H1 (cell line): ENCODE measurements around the gene LPP. TPM values are rescaled to one million over a fixed set of nuclear protein-coding genes. Genes with fewer than 3 reads are reported as not detected.

Experiments used
- CTCF ChIA-PET: fragments of 300-600 bp; sonication (Branson Sonifier 250); formaldehyde crosslinking; loops from one replicate; lab custom pipeline; 2021; ENCODE audit not compliant: partially characterized antibody; lab: Charles Lee
- POLR2A ChIA-PET: fragments of 300-600 bp; sonication (Branson Sonifier 250); formaldehyde crosslinking; loops from one replicate; lab custom pipeline; 2021; ENCODE audit warnings: inconsistent platforms; ENCODE audit not compliant: partially characterized antibody; lab: Charles Lee
- DNase-seq, 2 experiments: peaks; one replicate each; pipeline versions ENCODE4 v3.0.0 to v3.0.0-alpha.2; 2010 to 2022; ENCODE audit warnings: low spot score in 2 of 2, low read depth in 1 of 2, mixed read lengths in 1 of 2
- FAIRE-seq: peaks from 2 replicates; lab custom pipeline; 2011; peaks lifted over from hg19 to GRCh38; lab: Jason Lieb, UNC
- H2AFZ ChIP-seq: 2 replicates; pipeline ENCODE4 v1.8.1; 2012; ENCODE audit warnings: low read length, inconsistent platforms
- H2AK5ac ChIP-seq: 2 replicates; pipeline ENCODE4 v1.6.1; 2013; ENCODE audit warnings: low read depth, low read length
- H2BK120ac ChIP-seq: replicated peaks from 2 replicates; pipeline ENCODE3; 2013; ENCODE audit warnings: low read depth, low read length, inconsistent platforms
- H2BK12ac ChIP-seq: 2 replicates; pipeline ENCODE4 v1.6.1; 2013; ENCODE audit warnings: low read depth, low read length
- H2BK15ac ChIP-seq: 2 replicates; pipeline ENCODE4 v1.6.1; 2013; ENCODE audit warnings: low read length
- H2BK20ac ChIP-seq: 2 replicates; pipeline ENCODE4 v1.6.1; 2013; ENCODE audit warnings: low read length
- H2BK5ac ChIP-seq: 2 replicates; pipeline ENCODE4 v1.6.1; 2013; ENCODE audit warnings: low read depth, low read length
- H3K14ac ChIP-seq: 2 replicates; pipeline ENCODE4 v1.6.1; 2013; ENCODE audit warnings: inconsistent platforms; ENCODE audit not compliant: insufficient read length
- H3K18ac ChIP-seq: 2 replicates; pipeline ENCODE4 v1.6.1; 2013; ENCODE audit warnings: low read length; ENCODE audit errors: extremely low read depth
- H3K23ac ChIP-seq: 2 replicates; pipeline ENCODE4 v1.6.1; 2013; ENCODE audit warnings: inconsistent platforms; ENCODE audit not compliant: insufficient read length
- H3K23me2 ChIP-seq: 2 replicates; pipeline ENCODE4 v1.6.1; 2013; ENCODE audit warnings: low read depth, low read length
- H3K27ac ChIP-seq: 2 replicates; pipeline ENCODE4 v1.6.1; 2011; ENCODE audit warnings: low read depth, low read length, inconsistent platforms
- H3K27me3 ChIP-seq, 4 experiments: replicated peaks in 1 of 4; 1 replicate in 1 of 4; 2 replicates in 3 of 4; pipeline versions ENCODE4 v1.6.1 to v1.8.1; 2011 to 2013; ENCODE audit warnings: low read length in 3 of 4, mild to moderate bottlenecking in 3 of 4, inconsistent platforms in 2 of 4, mixed read lengths in 2 of 4, moderate library complexity in 1 of 4; ENCODE audit not compliant: control insufficient read depth in 3 of 4, insufficient read depth in 3 of 4; ENCODE audit errors: extremely low read depth in 1 of 4
- H3K36me3 ChIP-seq, 4 experiments: 2 replicates each; pipeline versions ENCODE4 v1.6.1 to v1.8.1; 2011 to 2013; ENCODE audit warnings: mild to moderate bottlenecking in 4 of 4, low read length in 3 of 4, moderate library complexity in 2 of 4, control low read depth in 1 of 4, inconsistent platforms in 1 of 4; ENCODE audit not compliant: insufficient read depth in 4 of 4, control insufficient read depth in 2 of 4
- H3K4ac ChIP-seq: replicated peaks from 2 replicates; pipeline ENCODE3; 2013; ENCODE audit warnings: low read length, low read depth, mixed read lengths, inconsistent platforms; ENCODE audit not compliant: insufficient read length
- H3K4me1 ChIP-seq, 4 experiments: replicated peaks in 1 of 4; 1 replicate in 1 of 4; 2 replicates in 3 of 4; pipeline versions ENCODE4 v1.6.1 to v1.8.1; 2011 to 2013; ENCODE audit warnings: low read length in 3 of 4, inconsistent platforms in 2 of 4, mixed read lengths in 1 of 4; ENCODE audit not compliant: insufficient read depth in 4 of 4, control insufficient read depth in 3 of 4
- H3K4me2 ChIP-seq, 2 experiments: 2 replicates each; pipeline versions ENCODE4 v1.6.1 to v1.8.1; 2011 to 2013; ENCODE audit warnings: low read depth in 2 of 2, low read length in 2 of 2, control low read depth in 1 of 2, inconsistent platforms in 1 of 2, mild to moderate bottlenecking in 1 of 2; ENCODE audit not compliant: insufficient read depth in 1 of 2
- H3K4me3 ChIP-seq, 4 experiments: fragments of 200-600, 300-600 bp in 1 of 4; sonication (generic), shearing (Covaris generic), sonication (Bioruptor Twin) in 1 of 4; 2 replicates each; pipeline versions ENCODE4 v1.5.1 to v1.8.1; 2011 to 2016; ENCODE audit warnings: low read length in 4 of 4, low read depth in 3 of 4, control low read depth in 2 of 4, inconsistent platforms in 2 of 4, mild to moderate bottlenecking in 2 of 4, mixed read lengths in 1 of 4, moderate library complexity in 1 of 4; ENCODE audit not compliant: insufficient read depth in 2 of 4; ENCODE audit errors: extremely low read depth in 1 of 4
- H3K56ac ChIP-seq: replicated peaks from 2 replicates; pipeline ENCODE3; 2013; ENCODE audit warnings: low read depth, mild to moderate bottlenecking, mixed read lengths, low read length, inconsistent platforms; ENCODE audit not compliant: insufficient read length
- H3K79me1 ChIP-seq: 2 replicates; pipeline ENCODE4 v1.6.1; 2013; ENCODE audit warnings: low read depth, low read length, control low read depth
- H3K79me2 ChIP-seq, 2 experiments: 2 replicates each; pipeline versions ENCODE4 v1.6.1 to v1.8.1; 2012 to 2013; ENCODE audit warnings: low read length in 2 of 2, mild to moderate bottlenecking in 2 of 2, inconsistent platforms in 1 of 2; ENCODE audit not compliant: insufficient read depth in 2 of 2, control insufficient read depth in 1 of 2
- H3K9ac ChIP-seq, 4 experiments: replicated peaks in 1 of 4; 1 replicate in 1 of 4; 2 replicates in 3 of 4; pipeline versions ENCODE4 v1.6.1 to v1.8.1; 2011 to 2013; ENCODE audit warnings: low read depth in 3 of 4, low read length in 3 of 4, control low read depth in 2 of 4, mild to moderate bottlenecking in 2 of 4, moderate library complexity in 2 of 4, inconsistent platforms in 1 of 4; ENCODE audit errors: extremely low read depth in 1 of 4
- H3K9me3 ChIP-seq, 2 experiments: 2 replicates each; pipeline versions ENCODE4 v1.6.1 to v1.8.1; 2012 to 2013; ENCODE audit warnings: mild to moderate bottlenecking in 2 of 2, moderate library complexity in 2 of 2, control low read depth in 1 of 2, inconsistent platforms in 1 of 2, low read depth in 1 of 2, low read length in 1 of 2, mixed read lengths in 1 of 2; ENCODE audit not compliant: insufficient read depth in 2 of 2
- H4K20me1 ChIP-seq, 2 experiments: replicated peaks in 1 of 2; 2 replicates each; pipeline versions ENCODE3 to v1.8.1; 2011 to 2013; ENCODE audit warnings: inconsistent platforms in 2 of 2, low read length in 2 of 2, mild to moderate bottlenecking in 1 of 2; ENCODE audit not compliant: insufficient read depth in 2 of 2, control insufficient read depth in 1 of 2
- H4K5ac ChIP-seq: 2 replicates; pipeline ENCODE4 v1.6.1; 2013; ENCODE audit warnings: low read length, low read depth, mixed read lengths, inconsistent platforms; ENCODE audit not compliant: insufficient read length
- H4K8ac ChIP-seq: 2 replicates; pipeline ENCODE4 v1.8.0; 2013; ENCODE audit warnings: mild to moderate bottlenecking, moderate library complexity, low read length, inconsistent platforms; ENCODE audit not compliant: insufficient read depth; ENCODE audit errors: extremely low read depth
- H4K91ac ChIP-seq: replicated peaks from 2 replicates; pipeline ENCODE3; 2013; ENCODE audit warnings: low read length, mixed read lengths, inconsistent platforms; ENCODE audit not compliant: insufficient read length
- BRCA1 ChIP-seq: IDR thresholded peaks from 2 replicates; pipeline ENCODE4 v1.6.1; 2012; ENCODE audit warnings: low read depth, low read length, improper control_type of control experiment
- CTBP2 ChIP-seq: IDR thresholded peaks from 2 replicates; pipeline ENCODE4 v1.7.0; 2011; ENCODE audit warnings: borderline replicate concordance, mild to moderate bottlenecking, moderate library complexity, mixed read lengths, low read length; ENCODE audit not compliant: insufficient read depth, insufficient read length
- EP300 ChIP-seq, 2 experiments: IDR thresholded peaks; 1 replicate in 1 of 2; 2 replicates in 1 of 2; pipeline ENCODE4 v1.6.1; 2011 to 2012; ENCODE audit warnings: low read depth in 2 of 2, low read length in 2 of 2, mild to moderate bottlenecking in 2 of 2, borderline replicate concordance in 1 of 2, inconsistent platforms in 1 of 2, moderate library complexity in 1 of 2
- GTF2F1 ChIP-seq: IDR thresholded peaks from 2 replicates; pipeline ENCODE4 v1.6.1; 2012; ENCODE audit warnings: low read depth, low read length, improper control_type of control experiment, borderline replicate concordance
- KDM1A ChIP-seq: fragments of 200-600, 300-600 bp; sonication (generic); IDR thresholded peaks from 2 replicates; pipeline ENCODE4 v1.7.1; 2016; ENCODE audit warnings: mild to moderate bottlenecking, low read length, borderline replicate concordance
- KDM4A ChIP-seq: IDR thresholded peaks from one replicate; pipeline ENCODE4 v1.7.1; 2012; ENCODE audit warnings: low read depth, mild to moderate bottlenecking, moderate library complexity, low read length, inconsistent platforms; ENCODE audit not compliant: severe bottlenecking
- RAD21 ChIP-seq, 2 experiments: IDR thresholded peaks in 1 of 2; conservative IDR thresholded peaks in 1 of 2; 2 replicates each; pipeline ENCODE4 v1.6.1; 2011; ENCODE audit warnings: low read depth in 2 of 2, low read length in 2 of 2, improper control_type of control experiment in 1 of 2, inconsistent platforms in 1 of 2, mild to moderate bottlenecking in 1 of 2, moderate library complexity in 1 of 2
- RFX5 ChIP-seq: IDR thresholded peaks from 2 replicates; pipeline ENCODE4 v1.6.1; 2011; ENCODE audit warnings: low read depth, low read length, improper control_type of control experiment, borderline replicate concordance
- RNF2 ChIP-seq: fragments of 200-900, 300-1000 bp; sonication (generic); IDR thresholded peaks from 2 replicates; pipeline ENCODE4 v1.7.1; 2016; ENCODE audit warnings: borderline replicate concordance, low read depth, mild to moderate bottlenecking, antibody characterized with exemption, low read length; ENCODE audit not compliant: poor library complexity, severe bottlenecking; ENCODE audit errors: missing control alignments
- SP1 ChIP-seq: IDR thresholded peaks from 2 replicates; pipeline ENCODE4 v1.6.1; 2011; ENCODE audit warnings: low read depth, low read length
- WGBS, 2 experiments: shearing (Covaris generic) in 1 of 2; methylation state at CpG; one replicate each; pipeline versions ENCODE4 v1.1.6 to v1.1.7; 2013 to 2015; ENCODE audit warnings: low lambda C conversion rate in 2 of 2, mixed read lengths in 2 of 2, inconsistent platforms in 1 of 2, low coverage in 1 of 2, missing lambda C conversion rate in 1 of 2; ENCODE audit not compliant: insufficient replicate concordance in 2 of 2, insufficient coverage in 1 of 2, insufficient read length in 1 of 2; ENCODE audit errors: extremely low coverage in 1 of 2, missing lambda C conversion rate in 1 of 2; 5-methylcytosine and 5-hydroxymethylcytosine counted together
- polyA plus RNA-seq, 7 experiments: library from polyadenylated mRNA; depleted of rRNA in 3 of 7; stranded (reverse) in 5 of 7; unstranded in 2 of 7; fragments of >200 nt in 5 of 7; fragments of 200-250 nt in 2 of 7; gene quantifications; 1 replicate in 5 of 7; 2 replicates in 1 of 7; 4 replicates in 1 of 7; pipeline versions ENCODE4 v1.2.1 to v1.2.3, GENCODE V29; 2011 to 2013; ENCODE audit warnings: missing spikeins in 2 of 7, mixed read lengths in 2 of 7
- total RNA-seq: library from RNA; stranded (reverse); fragmentation: NEBNext Ultra II Directional; extraction: Animal tissue kit (Norgen Biotek cat#: 25700); gene quantifications from 2 replicates; pipeline ENCODE4 v1.2.1, GENCODE V29; 2021

The LPP gene
- total and polyA plus RNA-seq, 2 of the 8 experiments (the other 6 are each of a cell fraction or from before 2014, with no cell fraction given), result 10.0 to 53.3 TPM

DNA sequence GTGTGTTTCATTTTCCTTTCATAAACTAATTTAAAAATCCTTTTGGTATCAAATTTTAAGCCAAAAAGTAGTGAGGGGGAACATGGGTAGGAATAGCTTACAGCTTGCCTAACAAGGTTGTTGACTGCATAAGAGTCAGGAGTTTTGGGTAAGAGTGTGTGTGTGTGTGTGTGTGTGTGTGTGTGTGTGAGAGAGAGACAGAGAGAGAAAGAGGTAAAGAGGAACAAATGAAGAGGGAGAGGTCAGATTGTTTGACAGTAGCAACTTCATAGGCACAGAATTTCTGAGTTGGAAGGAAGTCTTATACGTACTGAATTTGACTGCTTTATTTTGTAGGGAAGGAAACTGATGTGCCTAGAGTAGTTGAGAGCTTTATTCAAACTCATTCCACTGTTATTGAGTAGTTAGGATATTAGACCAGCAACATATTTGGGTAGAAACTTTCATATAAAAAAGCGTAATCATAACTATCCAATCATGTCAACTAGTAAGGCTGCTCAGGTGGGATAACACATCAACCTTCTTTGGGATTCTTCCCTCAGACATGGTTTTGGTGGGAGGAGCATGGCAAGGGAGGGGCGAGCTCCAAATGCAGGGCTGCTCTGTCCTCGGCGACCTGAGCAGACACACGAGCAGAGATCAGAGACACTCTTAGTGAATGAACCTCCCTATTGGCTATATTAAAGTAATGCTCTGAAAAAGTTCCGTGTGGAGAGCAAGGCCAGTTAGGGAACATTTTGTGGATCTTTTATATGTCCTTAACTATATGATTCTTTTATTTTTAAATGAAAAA, 86.4 kb downstream of the LPP start:
- Histone ChIP-seq H4K20me1 (no peaks in the 10 kb centered on the region), H2BK5ac (no peak overlapping the region), H3K4me2 (no peak overlapping the region), H3K27me3 (no peaks in the 10 kb centered on the region), H4K91ac (no peak overlapping the region), H3K79me2 (no peaks in the 10 kb centered on the region), H3K4me1 (peaks cover 0 to 4% (median 0%) of the 10 kb centered on the region in 4 experiments; a peak in 1 of 7 replicates), H3K23ac (no peak overlapping the region), H3K56ac (no peak overlapping the region), H2BK15ac (no peak overlapping the region), H2BK120ac (no peak overlapping the region), H3K4me3 (no peak overlapping the region), H3K36me3 (no peaks in the 10 kb centered on the region), H2BK20ac (no peak overlapping the region), H3K27ac (no peak overlapping the region), H4K8ac (no peak overlapping the region), H3K9ac (no peak overlapping the region), H3K4ac (no peak overlapping the region), H4K5ac (no peak overlapping the region), H2BK12ac (no peak overlapping the region), H3K79me1 (no peaks in the 10 kb centered on the region)
- ChIA-PET POLR2A (interaction anchor here (0.7 to 1.1 kb wide), 4 partner anchors 23 to 289 kb away, joined by 3 to 4 read pairs (median 4); no protein-coding TSS in a partner anchor), CTCF (interaction anchor here (1.0 kb wide), 1 partner anchor 34 kb away, joined by 3 read pairs; no protein-coding TSS in a partner anchor)
- WGBS, 2 experiments, result 72% methylated on average over 7 of the region's 7 CpGs; no CpG with 5 or more reads in 1 of the 2 experiments
- no peak for FAIRE-seq
- TF ChIP-seq SP1, result no peak
- no peak for TF ChIP-seq KDM4A
- no peak for TF ChIP-seq CTBP2
- TF ChIP-seq KDM1A, result no peak
- TF ChIP-seq RNF2, result no peak
- no peak for TF ChIP-seq RAD21 (IDR thresholded peaks at IDR 0.05 in 1 of 2, conservative IDR thresholded peaks at IDR 0.05 in 1 of 2; ENCODE audit: low read depth in 2 of 2, low read length in 2 of 2)
- TF ChIP-seq EP300 (IDR thresholded peaks at IDR 0.05; ENCODE audit: borderline replicate concordance in 1 of 2, low read depth in 2 of 2, low read length in 2 of 2), result no peak
- no peak for TF ChIP-seq RFX5
- TF ChIP-seq GTF2F1, result no peak
- TF ChIP-seq BRCA1, result no peak
- TF ChIP-seq, all 59 proteins: peak for 0
- H3K14ac ChIP-seq, result no peak overlapping the region
- no peak overlapping the region for H2AFZ ChIP-seq
- no peaks in the 10 kb centered on the region; the same call in 1 of the 2 replicates for H3K23me2 ChIP-seq
- no peak overlapping the region for H3K18ac ChIP-seq
- no peak overlapping the region for H2AK5ac ChIP-seq
- no peak for DNase-seq
- no peaks in the 10 kb centered on the region for H3K9me3 ChIP-seq
